ENCODE results near the gene MALSU1. TPM values are rescaled to one million over a fixed set of nuclear protein-coding genes. Genes with fewer than 3 reads are reported as not detected.

Gene MALSU1
- total and polyA plus RNA-seq, 3 experiments from 2014 or later, result 63.0 to 87.8 (median 86.3) TPM

DNA sequence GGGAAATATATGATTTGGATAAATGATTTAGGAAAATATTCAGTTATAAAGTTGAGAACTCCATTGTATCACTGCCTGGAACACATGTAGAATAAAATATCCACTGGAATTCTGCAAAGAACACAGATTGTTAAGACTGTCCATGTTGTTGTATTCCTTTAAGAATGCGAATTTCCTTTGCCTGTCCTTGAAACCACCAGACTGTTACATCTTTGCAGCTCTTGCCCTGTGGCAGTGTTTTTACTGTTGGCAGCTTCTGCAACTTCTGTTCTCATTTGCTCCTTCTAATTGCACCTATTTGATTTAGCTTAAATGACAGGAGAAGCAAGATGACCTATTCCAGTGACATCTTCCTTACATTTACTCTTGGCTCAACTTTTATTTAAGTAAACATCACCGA, 39.7 kb downstream of the MALSU1 start:
- Mint-ChIP-seq H3K36me3 (peaks cover 0 to 4% (median 0%) of the 10 kb centered on the region in 3 donors), H3K27ac (no peak overlapping the region), H3K27me3 (peaks cover 8 to 14% of the 10 kb centered on the region in 2 donors), H3K4me3 (no peak overlapping the region), H3K9me3 (peaks cover 0 to 5% (median 0%) of the 10 kb centered on the region in 5 donors), H3K4me1 (no peaks in the 10 kb centered on the region)
- Histone ChIP-seq H3K27me3 (ENCODE audit: insufficient read depth, low read length, poor library complexity, severe bottlenecking) (no peaks in the 10 kb centered on the region), H3K36me3 (ENCODE audit: insufficient read depth, low read length) (no peaks in the 10 kb centered on the region), H3K4me1 (ENCODE audit: insufficient read depth, low read length) (no peaks in the 10 kb centered on the region), H3K4me3 (ENCODE audit: low read length) (no peak overlapping the region), H3K9me3 (ENCODE audit: low read length) (no peaks in the 10 kb centered on the region), H3K27ac (ENCODE audit: low read depth, low read length) (no peak overlapping the region)
- ChIA-PET POLR2A (no interaction called here), CTCF (interaction anchor here (1.0 to 1.5 kb wide), 2 partner anchors 9 to 19 kb away, joined by 3 to 5 read pairs; no protein-coding TSS in a partner anchor)
- no peak for DNase-seq

DNA sequence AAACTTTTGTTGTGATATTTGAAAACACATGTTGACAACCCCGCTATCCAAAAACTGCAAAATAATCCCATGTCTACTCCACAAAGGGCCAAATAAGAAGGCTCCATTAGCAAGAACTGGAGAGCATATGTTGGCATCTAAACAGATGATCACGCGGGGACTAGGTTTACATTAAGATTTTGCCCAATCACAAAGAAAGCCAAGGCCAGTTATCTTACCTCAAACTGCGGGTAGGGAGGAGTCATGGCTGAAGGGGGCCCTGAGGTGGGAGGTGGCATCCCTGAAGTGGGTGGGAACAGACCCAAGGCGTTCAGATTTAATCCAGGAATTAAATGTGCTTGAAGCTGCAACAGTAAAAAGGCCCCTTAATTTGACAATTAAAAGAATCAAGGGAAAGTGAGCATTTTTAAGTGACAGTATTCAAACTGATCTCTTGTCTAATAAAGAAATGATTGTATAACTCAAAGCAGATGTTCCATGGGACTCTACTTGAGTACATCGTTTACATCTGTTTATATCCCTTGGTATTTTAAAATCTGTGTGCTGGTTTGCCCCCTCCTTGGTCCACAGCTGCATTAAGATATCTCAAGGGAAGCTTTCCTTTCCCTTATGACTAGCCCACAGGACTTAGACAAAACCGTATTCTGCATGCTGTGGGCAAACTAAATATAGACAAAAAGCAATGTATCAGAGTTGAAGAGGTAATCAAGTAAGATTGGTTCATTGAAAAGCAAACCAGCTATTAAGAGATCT, 42.9 kb downstream of the MALSU1 start:
- Mint-ChIP-seq H3K9me3 (peaks cover 0 to 5% (median 0%) of the 10 kb centered on the region in 5 donors), H3K27ac (no peak overlapping the region), H3K27me3 (peaks cover 5 to 6% of the 10 kb centered on the region in 2 donors), H3K36me3 (peaks cover 0 to 4% (median 0%) of the 10 kb centered on the region in 3 donors), H3K4me3 (no peak overlapping the region), H3K4me1 (peaks cover 10 to 18% (median 11%) of the 10 kb centered on the region in 3 donors)
- Histone ChIP-seq H3K4me3 (ENCODE audit: low read length) (no peak overlapping the region), H3K4me1 (ENCODE audit: insufficient read depth, low read length) (peaks cover 8% of the 10 kb centered on the region), H3K27ac (ENCODE audit: low read depth, low read length) (no peak overlapping the region), H3K36me3 (ENCODE audit: insufficient read depth, low read length) (no peaks in the 10 kb centered on the region), H3K9me3 (ENCODE audit: low read length) (no peaks in the 10 kb centered on the region), H3K27me3 (ENCODE audit: insufficient read depth, low read length, poor library complexity, severe bottlenecking) (no peaks in the 10 kb centered on the region)
- CTCF ChIA-PET, result no interaction called here
- DNase-seq, result no peak
- POLR2A ChIA-PET, result no interaction called here

DNA sequence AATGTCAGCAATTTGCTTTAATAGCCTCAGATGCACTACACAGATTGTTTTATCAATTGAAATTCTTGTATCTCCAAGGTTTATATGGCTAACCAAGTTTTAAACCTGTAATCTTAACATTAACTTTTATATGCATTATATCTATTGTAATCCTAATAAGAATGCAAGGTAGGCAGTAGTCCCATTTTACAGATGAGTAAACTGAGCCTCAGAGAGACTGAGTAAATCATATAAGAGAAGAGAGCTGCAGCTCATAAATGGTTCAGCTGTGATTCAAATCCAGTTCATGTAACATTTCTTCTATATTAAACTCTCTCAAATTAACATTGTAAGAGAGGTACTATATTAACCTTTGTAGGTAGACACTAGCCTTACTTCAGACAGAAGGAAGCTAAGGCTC, 44.0 kb downstream of the MALSU1 start:
- Mint-ChIP-seq H3K4me3 (no peak overlapping the region), H3K27me3 (peaks cover 0 to 1% of the 10 kb centered on the region in 2 donors), H3K27ac (no peak overlapping the region), H3K4me1 (peaks cover 14 to 20% (median 15%) of the 10 kb centered on the region in 3 donors), H3K9me3 (peaks cover 0 to 3% (median 0%) of the 10 kb centered on the region in 5 donors), H3K36me3 (peaks cover 0 to 4% (median 0%) of the 10 kb centered on the region in 3 donors)
- H3K4me3 ChIP-seq (ENCODE audit: low read length), result no peak overlapping the region
- ChIA-PET POLR2A (no interaction called here), CTCF (interaction anchor here (1.4 kb wide), 1 partner anchor 44 kb away, joined by 3 read pairs; the partner anchor contains the start of gene MALSU1)
- DNase-seq, result no peak
- no peaks in the 10 kb centered on the region for H3K9me3 ChIP-seq (ENCODE audit: low read length)
- peaks cover 8% of the 10 kb centered on the region for H3K4me1 ChIP-seq (ENCODE audit: insufficient read depth, low read length)
- H3K27ac ChIP-seq (ENCODE audit: low read depth, low read length), result no peak overlapping the region
- H3K36me3 ChIP-seq (ENCODE audit: insufficient read depth, low read length), result no peaks in the 10 kb centered on the region
- no peaks in the 10 kb centered on the region for H3K27me3 ChIP-seq (ENCODE audit: insufficient read depth, low read length, poor library complexity, severe bottlenecking)

DNA sequence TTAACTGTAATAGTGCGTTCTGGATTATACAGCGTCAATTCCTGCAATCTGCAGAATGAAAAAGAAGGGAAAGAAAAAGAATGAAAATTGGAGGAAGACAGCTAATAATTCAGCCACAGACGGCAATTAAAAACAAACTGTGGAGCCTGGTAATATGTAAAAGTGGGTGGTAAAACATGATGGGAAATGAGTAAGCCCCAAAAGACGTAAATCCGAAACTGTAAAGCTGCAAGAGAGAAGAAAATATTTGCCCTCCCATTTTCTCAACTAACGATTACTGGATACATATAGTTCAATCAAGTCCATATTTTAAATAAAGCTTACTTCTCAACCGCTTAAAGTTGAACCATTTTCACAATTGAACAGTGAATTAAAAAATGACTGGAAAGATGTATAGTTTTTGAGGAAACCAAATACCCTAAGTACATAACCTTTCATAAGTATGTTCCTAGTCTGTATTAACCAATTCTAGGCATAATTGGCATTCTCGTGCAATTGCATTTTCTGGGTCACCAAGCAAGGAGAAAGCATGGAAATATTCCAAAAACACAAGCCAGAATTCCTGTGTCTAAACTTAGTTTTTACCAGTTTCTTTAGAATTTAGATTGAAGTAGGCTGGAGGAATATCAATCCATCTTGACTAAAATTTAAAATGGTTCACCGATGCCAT, 44.8 kb downstream of the MALSU1 start:
- Histone ChIP-seq H3K4me3 (ENCODE audit: low read length) (no peak overlapping the region), H3K36me3 (ENCODE audit: insufficient read depth, low read length) (no peaks in the 10 kb centered on the region), H3K9me3 (ENCODE audit: low read length) (no peaks in the 10 kb centered on the region), H3K27ac (ENCODE audit: low read depth, low read length) (no peak overlapping the region), H3K27me3 (ENCODE audit: insufficient read depth, low read length, poor library complexity, severe bottlenecking) (no peaks in the 10 kb centered on the region), H3K4me1 (ENCODE audit: insufficient read depth, low read length) (peaks cover 8% of the 10 kb centered on the region)
- H3K4me1 Mint-ChIP-seq, result peaks cover 14 to 20% (median 15%) of the 10 kb centered on the region in 3 donors
- H3K27me3 Mint-ChIP-seq, result peaks cover 0 to 1% of the 10 kb centered on the region in 2 donors
- H3K36me3 Mint-ChIP-seq, result peaks cover 0 to 4% (median 0%) of the 10 kb centered on the region in 3 donors
- CTCF ChIA-PET, result interaction anchor here (0.6 to 1.4 kb wide), 2 partner anchors 45 to 205 kb away, joined by 3 to 4 read pairs; partner anchors contain the start of gene MALSU1
- POLR2A ChIA-PET, result no interaction called here
- H3K27ac Mint-ChIP-seq, result no peak overlapping the region
- no peak for DNase-seq
- no peak overlapping the region for H3K4me3 Mint-ChIP-seq
- H3K9me3 Mint-ChIP-seq, result peaks cover 0 to 3% (median 0%) of the 10 kb centered on the region in 5 donors

GRCh38 chr7:23345601-23346000, 46.5 kb downstream of the MALSU1 start:
- ChIA-PET POLR2A (interaction anchor here (1.6 kb wide), 1 partner anchor 47 kb away, joined by 5 read pairs; the partner anchor contains the start of gene MALSU1), CTCF (interaction anchor here (1.2 to 3.0 kb wide), 4 partner anchors 13 to 197 kb away, joined by 3 to 21 read pairs (median 3); no protein-coding TSS in a partner anchor)
- no peak for DNase-seq
- peaks cover 0 to 4% (median 0%) of the 10 kb centered on the region in 3 donors for H3K36me3 Mint-ChIP-seq
- Histone ChIP-seq H3K27me3 (ENCODE audit: insufficient read depth, low read length, poor library complexity, severe bottlenecking) (no peaks in the 10 kb centered on the region), H3K36me3 (ENCODE audit: insufficient read depth, low read length) (no peaks in the 10 kb centered on the region), H3K9me3 (ENCODE audit: low read length) (no peaks in the 10 kb centered on the region), H3K27ac (ENCODE audit: low read depth, low read length) (no peak overlapping the region), H3K4me3 (ENCODE audit: low read length) (peak overlapping the region; percentile 35), H3K4me1 (ENCODE audit: insufficient read depth, low read length) (peaks cover 8% of the 10 kb centered on the region)
- peak overlapping the region in 6 of 7 donors; percentile 81 to 92 (median 84) for H3K4me3 Mint-ChIP-seq
- peaks cover 0 to 1% of the 10 kb centered on the region in 2 donors for H3K27me3 Mint-ChIP-seq
- peaks cover 14 to 20% (median 15%) of the 10 kb centered on the region in 3 donors for H3K4me1 Mint-ChIP-seq
- H3K27ac Mint-ChIP-seq, result peak overlapping the region in 4 of 8 donors; percentile 4 to 73 (median 44)
- peaks cover 0 to 5% (median 0%) of the 10 kb centered on the region in 5 donors for H3K9me3 Mint-ChIP-seq

DNA sequence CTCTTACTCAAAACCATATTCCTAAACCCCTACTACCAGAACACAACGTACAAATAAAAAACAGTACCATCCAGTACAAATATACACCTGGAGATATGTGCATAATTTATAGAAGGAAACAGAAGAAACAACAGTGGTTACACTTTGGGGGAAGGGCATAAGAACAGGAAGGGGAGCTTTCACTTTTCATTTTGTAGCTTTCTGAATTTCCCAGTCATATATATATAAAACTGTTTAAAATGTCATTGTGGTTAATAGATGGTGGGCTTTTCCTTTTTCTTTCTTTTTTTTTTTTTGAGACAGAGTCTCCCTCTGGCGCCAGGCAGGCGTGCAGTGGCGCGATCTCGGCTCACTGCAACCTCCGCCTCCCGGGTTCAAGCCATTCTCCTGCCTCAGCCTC, 47.2 kb downstream of the MALSU1 start:
- Histone ChIP-seq H3K4me1 (ENCODE audit: insufficient read depth, low read length) (peaks cover 8% of the 10 kb centered on the region), H3K4me3 (ENCODE audit: low read length) (peak overlapping the region; percentile 35), H3K36me3 (ENCODE audit: insufficient read depth, low read length) (no peaks in the 10 kb centered on the region), H3K9me3 (ENCODE audit: low read length) (no peaks in the 10 kb centered on the region), H3K27me3 (ENCODE audit: insufficient read depth, low read length, poor library complexity, severe bottlenecking) (no peaks in the 10 kb centered on the region), H3K27ac (ENCODE audit: low read depth, low read length) (peak overlapping the region; percentile 10)
- Mint-ChIP-seq H3K4me1 (peaks cover 14 to 20% (median 15%) of the 10 kb centered on the region in 3 donors), H3K9me3 (peaks cover 0 to 6% (median 0%) of the 10 kb centered on the region in 5 donors), H3K27ac (peak overlapping the region in 7 of 8 donors; percentile 4 to 89 (median 77)), H3K27me3 (peaks cover 0 to 1% of the 10 kb centered on the region in 2 donors), H3K36me3 (peaks cover 0 to 4% (median 0%) of the 10 kb centered on the region in 3 donors), H3K4me3 (peak overlapping the region; percentile 79 to 92 (median 84))
- ChIA-PET POLR2A (interaction anchor here (0.7 to 1.6 kb wide), 2 partner anchors 47 to 95 kb away, joined by 5 read pairs; partner anchors contain the start of gene MALSU1), CTCF (interaction anchor here (1.2 to 3.0 kb wide), 4 partner anchors 12 to 197 kb away, joined by 3 to 21 read pairs (median 3); no protein-coding TSS in a partner anchor)
- peak in 2 of 5 donors; percentile 25 to 41 for DNase-seq

- Histone ChIP-seq H3K9me3 (ENCODE audit: low read length) (no peaks in the 10 kb centered on the region), H3K27me3 (ENCODE audit: insufficient read depth, low read length, poor library complexity, severe bottlenecking) (no peaks in the 10 kb centered on the region), H3K4me3 (ENCODE audit: low read length) (no peak overlapping the region), H3K4me1 (ENCODE audit: insufficient read depth, low read length) (peaks cover 8% of the 10 kb centered on the region), H3K27ac (ENCODE audit: low read depth, low read length) (no peak overlapping the region), H3K36me3 (ENCODE audit: insufficient read depth, low read length) (no peaks in the 10 kb centered on the region)
- peaks cover 14 to 20% (median 15%) of the 10 kb centered on the region in 3 donors for H3K4me1 Mint-ChIP-seq
- peak overlapping the region in 4 of 8 donors; percentile 15 to 48 (median 28) for H3K27ac Mint-ChIP-seq
- H3K9me3 Mint-ChIP-seq, result peaks cover 0 to 6% (median 0%) of the 10 kb centered on the region in 5 donors
- POLR2A ChIA-PET, result no interaction called here
- CTCF ChIA-PET, result interaction anchor here (0.9 to 3.0 kb wide), 3 partner anchors 11 to 74 kb away, joined by 3 to 21 read pairs (median 3); no protein-coding TSS in a partner anchor
- DNase-seq, result no peak
- H3K27me3 Mint-ChIP-seq, result peaks cover 1 to 3% of the 10 kb centered on the region in 2 donors
- H3K36me3 Mint-ChIP-seq, result peaks cover 0 to 4% (median 0%) of the 10 kb centered on the region in 3 donors
- H3K4me3 Mint-ChIP-seq, result peak overlapping the region; percentile 56 to 77 (median 67)
These were observed 48.0 kb downstream of the MALSU1 start for GRCh38 chr7:23347033-23347681.
